ENCODE data around the gene LCN2.

DNA sequence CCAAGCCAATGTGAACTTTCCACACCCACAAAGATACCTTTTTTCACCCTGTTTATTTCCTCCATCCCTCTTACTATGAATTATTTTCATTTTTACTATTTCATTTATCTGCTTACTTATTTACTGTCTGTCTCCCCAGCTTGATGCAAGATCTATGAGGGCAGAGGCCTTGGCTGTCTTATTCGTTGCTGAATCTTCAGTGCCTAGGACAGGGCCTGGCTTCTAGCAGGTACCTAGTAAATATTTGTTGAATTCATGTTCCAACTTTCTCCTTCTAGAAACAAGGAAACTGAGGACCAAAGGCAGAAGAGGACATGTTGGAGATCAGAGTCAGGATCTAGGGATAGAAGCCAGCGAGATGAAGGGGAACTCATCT, 53.4 kb downstream of the LCN2 start:
- TF ChIP-seq, protein P1, sequence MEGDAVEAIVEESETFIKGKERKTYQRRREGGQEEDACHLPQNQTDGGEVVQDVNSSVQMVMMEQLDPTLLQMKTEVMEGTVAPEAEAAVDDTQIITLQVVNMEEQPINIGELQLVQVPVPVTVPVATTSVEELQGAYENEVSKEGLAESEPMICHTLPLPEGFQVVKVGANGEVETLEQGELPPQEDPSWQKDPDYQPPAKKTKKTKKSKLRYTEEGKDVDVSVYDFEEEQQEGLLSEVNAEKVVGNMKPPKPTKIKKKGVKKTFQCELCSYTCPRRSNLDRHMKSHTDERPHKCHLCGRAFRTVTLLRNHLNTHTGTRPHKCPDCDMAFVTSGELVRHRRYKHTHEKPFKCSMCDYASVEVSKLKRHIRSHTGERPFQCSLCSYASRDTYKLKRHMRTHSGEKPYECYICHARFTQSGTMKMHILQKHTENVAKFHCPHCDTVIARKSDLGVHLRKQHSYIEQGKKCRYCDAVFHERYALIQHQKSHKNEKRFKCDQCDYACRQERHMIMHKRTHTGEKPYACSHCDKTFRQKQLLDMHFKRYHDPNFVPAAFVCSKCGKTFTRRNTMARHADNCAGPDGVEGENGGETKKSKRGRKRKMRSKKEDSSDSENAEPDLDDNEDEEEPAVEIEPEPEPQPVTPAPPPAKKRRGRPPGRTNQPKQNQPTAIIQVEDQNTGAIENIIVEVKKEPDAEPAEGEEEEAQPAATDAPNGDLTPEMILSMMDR (IDR thresholded peaks at IDR 0.05) = no peak
- TF ChIP-seq POLR2A (IDR thresholded peaks at IDR 0.05) = no peak
- TF ChIP-seq POLR2AphosphoS5 (IDR thresholded peaks at IDR 0.05) = no peak
